ENCODE measurements around the gene OR10V1.
"Not testable (repeated sequence)": the region's sequence is repeated elsewhere in the genome, so short reads cannot be mapped to it uniquely, and the experiment has no call there.

DNA sequence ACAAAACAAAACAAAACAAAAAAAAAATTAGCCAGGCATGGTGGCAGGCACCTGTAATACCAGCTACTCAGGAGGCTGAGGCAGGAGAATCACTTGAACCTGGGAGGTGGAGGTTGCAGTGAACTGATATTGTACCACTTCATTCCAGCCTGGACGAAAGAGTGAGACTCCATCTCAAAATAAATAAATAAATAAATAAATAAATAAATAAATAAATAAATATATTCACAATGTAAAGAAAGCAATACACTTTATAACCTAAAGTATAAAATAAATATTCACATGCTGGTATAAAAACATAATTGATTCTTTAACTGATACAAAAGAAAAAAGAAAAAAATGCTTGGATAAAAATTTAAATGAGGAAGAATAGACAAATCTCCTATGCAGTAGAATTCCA, 10.1 kb downstream of the OR10V1 start:
- TF ChIP-seq, protein P1, sequence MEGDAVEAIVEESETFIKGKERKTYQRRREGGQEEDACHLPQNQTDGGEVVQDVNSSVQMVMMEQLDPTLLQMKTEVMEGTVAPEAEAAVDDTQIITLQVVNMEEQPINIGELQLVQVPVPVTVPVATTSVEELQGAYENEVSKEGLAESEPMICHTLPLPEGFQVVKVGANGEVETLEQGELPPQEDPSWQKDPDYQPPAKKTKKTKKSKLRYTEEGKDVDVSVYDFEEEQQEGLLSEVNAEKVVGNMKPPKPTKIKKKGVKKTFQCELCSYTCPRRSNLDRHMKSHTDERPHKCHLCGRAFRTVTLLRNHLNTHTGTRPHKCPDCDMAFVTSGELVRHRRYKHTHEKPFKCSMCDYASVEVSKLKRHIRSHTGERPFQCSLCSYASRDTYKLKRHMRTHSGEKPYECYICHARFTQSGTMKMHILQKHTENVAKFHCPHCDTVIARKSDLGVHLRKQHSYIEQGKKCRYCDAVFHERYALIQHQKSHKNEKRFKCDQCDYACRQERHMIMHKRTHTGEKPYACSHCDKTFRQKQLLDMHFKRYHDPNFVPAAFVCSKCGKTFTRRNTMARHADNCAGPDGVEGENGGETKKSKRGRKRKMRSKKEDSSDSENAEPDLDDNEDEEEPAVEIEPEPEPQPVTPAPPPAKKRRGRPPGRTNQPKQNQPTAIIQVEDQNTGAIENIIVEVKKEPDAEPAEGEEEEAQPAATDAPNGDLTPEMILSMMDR (conservative IDR thresholded peaks at IDR 0.05; ENCODE audit: low read depth, low read length), result not testable (repeated sequence)
- not testable (repeated sequence) for TF ChIP-seq CHD1 (IDR thresholded peaks at IDR 0.05; ENCODE audit: low read depth, low read length); RCOR1 (IDR thresholded peaks at IDR 0.05; ENCODE audit: insufficient replicate concordance, low read length); MAFK (IDR thresholded peaks at IDR 0.05; ENCODE audit: low read depth, low read length); RFX5 (IDR thresholded peaks at IDR 0.05; ENCODE audit: low read depth, low read length); MAZ (IDR thresholded peaks at IDR 0.05; ENCODE audit: borderline replicate concordance, low read depth, low read length); BHLHE40 (IDR thresholded peaks at IDR 0.05; ENCODE audit: low read depth, low read length); RAD21 (IDR thresholded peaks at IDR 0.05; ENCODE audit: low read length); FOS (IDR thresholded peaks at IDR 0.05; ENCODE audit: low read depth, low read length); POLR2A (IDR thresholded peaks at IDR 0.05; ENCODE audit: low read depth, low read length); CEBPB (IDR thresholded peaks at IDR 0.05; ENCODE audit: low read depth, low read length); MXI1 (IDR thresholded peaks at IDR 0.05; ENCODE audit: borderline replicate concordance, low read depth, low read length); SMC3 (IDR thresholded peaks at IDR 0.05; ENCODE audit: low read depth, low read length)
- TF ChIP-seq, protein P2, sequence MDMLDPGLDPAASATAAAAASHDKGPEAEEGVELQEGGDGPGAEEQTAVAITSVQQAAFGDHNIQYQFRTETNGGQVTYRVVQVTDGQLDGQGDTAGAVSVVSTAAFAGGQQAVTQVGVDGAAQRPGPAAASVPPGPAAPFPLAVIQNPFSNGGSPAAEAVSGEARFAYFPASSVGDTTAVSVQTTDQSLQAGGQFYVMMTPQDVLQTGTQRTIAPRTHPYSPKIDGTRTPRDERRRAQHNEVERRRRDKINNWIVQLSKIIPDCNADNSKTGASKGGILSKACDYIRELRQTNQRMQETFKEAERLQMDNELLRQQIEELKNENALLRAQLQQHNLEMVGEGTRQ (IDR thresholded peaks at IDR 0.05; ENCODE audit: low read depth, low read length), result not testable (repeated sequence)
